HG03378 (cell line): ENCODE measurements around the gene CBX5.
"Not testable (repeated sequence)": the region's sequence is repeated elsewhere in the genome, so short reads cannot be mapped to it uniquely, and the experiment has no call there.

Source experiments
- ATAC-seq: cut with Tn5 transposase; IDR thresholded peaks from one replicate; pipeline ENCODE4 v1.9.1; 2021; ENCODE audit warnings: mild to moderate bottlenecking, moderate library complexity; ENCODE audit not compliant: unreplicated experiment

Gene CBX5

DNA sequence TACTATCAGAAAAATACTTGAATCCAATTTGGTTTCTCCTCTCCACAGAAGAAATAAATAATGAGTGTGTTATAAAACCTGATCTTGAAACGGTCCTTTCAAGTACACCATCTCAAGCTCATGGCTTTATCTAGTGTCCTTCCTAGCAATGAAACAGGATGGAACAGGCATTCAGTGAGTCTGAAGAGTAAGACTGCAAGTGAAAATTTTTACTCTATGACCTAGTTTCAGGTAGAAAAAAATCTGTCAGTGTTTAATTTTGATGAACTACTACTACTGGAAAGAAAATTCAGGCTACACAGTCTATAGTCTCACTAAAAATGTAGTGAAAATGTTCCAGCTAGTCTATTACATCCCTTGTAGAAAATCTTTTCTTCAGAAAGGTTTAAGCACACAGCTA, 7.7 kb downstream of the CBX5 start:
- no peak for ATAC-seq

DNA sequence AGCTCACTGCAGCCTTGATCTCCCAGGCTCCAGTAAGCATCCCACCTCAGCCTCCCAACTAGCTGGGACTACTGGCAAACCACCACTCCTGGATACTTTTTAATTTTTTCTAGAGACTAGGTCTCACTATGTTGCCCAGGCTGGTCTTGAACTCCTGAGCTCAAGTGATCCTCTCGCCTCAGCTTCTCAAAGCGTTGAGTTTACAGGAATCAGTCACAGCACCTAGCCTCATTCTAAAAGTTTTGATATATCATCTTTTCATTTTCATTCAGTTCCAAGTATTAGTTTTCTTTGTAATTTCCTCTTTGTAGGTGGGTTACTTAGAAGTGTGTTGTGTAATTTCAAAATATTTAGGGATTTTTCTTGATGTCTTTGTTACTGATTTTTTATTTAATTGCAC, 9.6 kb downstream of the CBX5 start:
- ATAC-seq = no peak

DNA sequence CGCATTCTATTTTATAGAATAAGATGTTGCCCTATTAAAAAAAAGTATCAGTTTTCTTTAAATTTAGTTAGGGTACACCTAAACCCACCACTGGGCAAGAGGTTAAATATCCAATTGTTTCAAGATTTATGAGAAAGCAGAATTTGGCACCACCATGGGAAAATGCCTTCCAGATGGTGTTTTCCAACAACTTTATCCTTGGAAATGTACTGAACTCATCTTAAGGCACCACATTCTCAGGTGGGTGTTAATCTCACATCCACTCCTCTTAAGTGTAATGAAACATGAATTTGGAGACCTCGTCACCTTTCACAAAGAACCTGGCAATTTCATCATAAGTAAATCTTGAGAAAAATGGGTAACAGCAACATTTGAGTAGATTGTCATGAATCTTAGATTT, 13.1 kb downstream of the CBX5 start:
- no peak for ATAC-seq

DNA sequence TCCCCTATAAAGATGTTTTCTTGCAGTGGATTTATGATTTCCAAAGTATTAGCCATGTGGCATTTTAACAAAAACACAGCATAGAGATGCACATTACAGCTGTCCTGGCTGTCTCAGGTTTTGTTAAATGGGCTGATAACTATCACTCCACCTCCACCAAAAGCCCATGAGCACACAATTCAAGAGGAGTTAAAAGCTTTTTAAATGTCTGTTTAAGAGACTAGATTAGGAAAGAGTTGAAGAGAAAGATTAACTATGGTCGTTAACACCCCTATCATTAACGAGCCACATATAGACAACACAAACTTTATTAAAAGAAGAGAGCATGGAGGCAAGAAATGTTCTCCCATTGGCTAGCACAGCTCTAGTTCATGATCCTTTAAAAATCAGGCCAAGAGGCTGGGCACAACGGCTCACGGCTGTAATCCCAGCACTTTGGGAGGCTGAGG, 14.5 kb downstream of the CBX5 start:
- no peak for ATAC-seq

DNA sequence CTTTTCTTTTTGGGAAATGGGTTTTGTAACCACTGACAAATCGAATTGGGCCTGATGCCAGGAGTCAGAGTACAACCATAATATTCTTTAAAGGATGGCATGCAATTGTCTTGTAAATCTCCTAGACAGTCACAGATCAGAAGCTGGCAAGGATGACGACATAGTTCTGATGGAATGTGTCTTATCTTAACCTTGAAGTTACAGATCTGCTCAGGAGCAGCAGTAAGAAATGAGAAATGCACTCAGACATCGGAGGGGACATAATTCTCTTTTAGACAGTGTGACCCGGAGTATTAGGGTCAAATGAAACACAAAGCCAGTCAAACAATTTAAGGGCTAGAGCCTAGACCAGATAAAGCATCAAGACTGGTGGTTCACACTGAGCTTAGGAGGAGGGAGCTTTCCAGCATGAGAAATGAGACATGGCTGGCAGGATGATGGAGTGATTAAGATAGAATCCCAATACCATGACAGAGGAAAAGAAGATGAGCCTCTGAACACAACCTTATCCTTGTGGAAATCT, 17.5 kb downstream of the CBX5 start:
- no peak for ATAC-seq

DNA sequence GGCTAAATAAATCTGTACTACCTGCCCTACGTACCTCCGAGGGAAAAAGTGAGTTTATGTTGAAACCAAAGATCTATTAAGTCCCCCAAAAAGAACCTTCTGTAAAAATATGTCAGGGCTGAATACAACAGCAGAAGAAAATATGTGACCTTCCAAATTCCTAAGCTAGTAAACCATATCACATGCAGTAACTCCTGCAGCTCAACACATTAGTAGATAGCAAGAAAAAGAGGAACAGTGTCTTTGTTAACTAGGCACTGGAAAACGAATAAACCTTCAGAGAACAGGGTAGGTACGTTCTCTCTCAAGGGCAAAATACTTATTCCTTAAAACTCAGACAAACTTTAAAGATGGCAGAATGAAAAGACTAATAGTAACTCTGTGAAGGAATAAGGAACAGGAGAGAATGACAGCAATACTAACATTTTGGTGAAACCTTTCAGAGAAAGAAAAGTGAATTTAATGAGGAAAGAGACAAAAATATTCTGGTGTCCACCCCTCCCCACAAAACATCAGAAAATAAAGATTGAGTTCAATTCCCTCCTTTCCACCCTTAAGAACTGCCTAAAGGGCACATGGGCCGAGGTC, 18.0 kb downstream of the CBX5 start:
- no peak for ATAC-seq

DNA sequence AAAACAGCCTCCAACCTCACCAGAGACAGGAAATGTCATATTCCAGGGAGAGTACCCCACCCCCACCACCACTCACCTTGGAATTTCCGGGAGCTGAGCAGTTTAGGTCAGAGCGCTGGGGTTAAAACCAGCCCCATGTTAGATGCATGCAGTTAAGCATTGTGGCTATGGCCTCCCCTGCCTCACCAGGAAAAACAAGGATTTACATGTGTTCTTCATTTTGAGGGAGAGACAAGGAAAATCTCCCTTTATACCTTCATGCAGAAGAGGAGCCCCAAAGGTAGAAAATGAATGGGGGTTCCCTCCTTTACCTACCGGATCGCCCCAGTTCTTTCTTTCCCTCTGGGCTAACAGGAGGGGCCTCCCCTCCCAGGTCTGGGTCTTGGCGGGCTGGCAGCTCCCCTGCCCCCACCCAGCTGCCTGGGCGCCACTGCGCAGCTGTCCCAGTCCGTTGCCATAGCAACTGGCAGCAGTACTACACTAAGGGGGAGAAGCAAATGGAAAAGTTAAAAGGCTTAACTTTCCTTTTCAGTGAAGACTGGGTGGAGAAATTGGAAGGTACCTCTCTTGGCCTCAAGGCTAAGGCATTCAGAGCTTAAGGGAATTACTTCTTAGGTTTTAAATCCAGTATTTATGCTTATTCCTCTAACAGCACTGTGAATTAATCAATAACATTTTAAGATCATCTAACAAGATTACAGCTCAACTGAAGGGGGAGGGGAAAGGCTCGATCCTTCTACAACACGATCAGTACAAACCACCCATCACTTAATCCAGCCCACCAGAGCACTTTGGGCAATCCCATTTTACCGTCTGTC, 20.5 kb downstream of the CBX5 start:
- ATAC-seq = peak; percentile 70

DNA sequence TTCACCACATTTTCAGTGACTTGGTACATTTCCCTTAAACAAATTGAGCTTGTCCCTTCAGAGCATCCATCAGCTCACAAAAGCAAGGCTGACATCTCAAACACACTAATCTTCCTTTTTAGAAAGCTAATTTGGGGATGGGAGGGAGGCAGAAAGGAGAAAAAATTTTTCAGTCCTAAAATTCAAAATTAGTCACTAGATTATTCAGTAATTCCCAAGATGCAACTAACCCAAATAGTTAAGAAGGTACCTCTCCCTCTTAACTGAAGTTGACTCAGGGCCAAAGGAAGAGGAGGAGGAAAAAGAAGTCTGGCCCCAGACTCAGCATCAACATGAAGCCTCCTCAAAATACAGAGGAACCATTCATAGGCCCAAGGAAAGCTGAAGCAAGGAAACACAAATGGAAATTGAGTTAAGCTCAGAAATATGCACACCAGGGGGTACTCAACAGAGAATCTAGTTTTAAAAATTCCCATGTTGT, 21.7 kb downstream of the CBX5 start:
- no peak for ATAC-seq

DNA sequence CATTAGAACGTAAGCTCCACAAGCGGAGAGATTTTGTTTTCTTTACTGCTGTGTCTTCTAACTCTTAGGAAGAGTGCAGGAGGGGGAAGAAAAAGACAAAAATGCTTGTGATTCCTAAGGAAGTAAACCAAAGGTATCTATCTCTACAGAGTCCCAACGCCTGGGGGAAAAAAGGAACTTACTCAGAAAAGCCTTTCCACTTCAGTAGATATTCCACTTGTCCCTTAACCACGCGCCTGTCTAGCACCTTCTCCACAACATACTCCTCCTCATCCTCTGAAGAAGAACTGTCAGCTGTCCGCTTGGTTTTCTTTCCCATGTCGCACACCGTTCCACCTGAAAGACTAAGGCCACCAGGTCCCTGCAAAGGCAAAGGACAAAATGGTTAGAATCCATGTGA, 22.6 kb downstream of the CBX5 start:
- ATAC-seq = no peak

DNA sequence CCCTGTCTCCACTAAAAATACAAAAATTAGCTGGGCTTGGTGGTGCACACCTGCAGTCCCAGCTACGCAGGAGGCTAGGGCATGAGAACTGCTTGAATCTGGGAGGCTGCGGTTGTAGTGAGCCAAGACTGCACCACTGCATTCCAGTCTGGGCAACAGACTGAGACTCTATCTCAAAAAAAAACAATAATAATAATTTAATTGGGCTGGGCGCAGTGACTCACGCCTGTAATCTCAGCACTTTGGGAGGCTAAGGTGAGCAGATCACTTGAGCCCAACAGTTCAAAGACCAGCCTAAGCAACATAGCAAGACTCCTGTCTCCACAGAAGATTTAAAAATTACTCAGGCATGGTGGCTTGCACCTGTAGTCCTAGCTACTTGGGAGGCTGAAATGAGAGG, 26.7 kb downstream of the CBX5 start:
- ATAC-seq = no peak

DNA sequence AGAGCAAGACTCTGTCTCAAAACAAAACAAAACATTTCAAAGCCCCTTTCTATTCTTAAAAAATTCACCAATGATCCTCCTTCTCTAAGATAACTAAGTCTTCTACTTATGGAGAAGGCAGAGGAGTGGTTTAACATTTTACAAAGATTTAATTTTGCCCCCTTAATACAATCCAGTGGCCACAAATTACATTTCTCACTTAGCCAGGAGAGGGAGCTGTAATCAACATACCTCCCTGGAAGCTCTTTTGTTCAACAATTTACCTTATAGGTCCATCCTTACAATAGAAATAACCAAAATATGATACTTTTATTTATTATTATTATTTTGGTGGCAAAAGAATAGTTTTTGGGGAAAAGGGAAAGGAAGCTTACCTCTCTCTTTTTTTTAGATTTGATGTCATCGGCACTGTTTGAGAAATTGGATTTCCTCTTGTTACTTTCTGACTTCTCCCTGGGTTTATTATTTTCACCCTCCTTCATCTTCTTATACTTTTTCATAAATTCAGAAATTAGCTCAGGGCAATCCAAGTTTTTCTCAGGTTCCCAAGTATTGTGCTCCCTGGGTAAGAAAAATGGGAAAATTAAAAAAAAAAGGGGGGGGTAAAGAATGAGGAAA, 28.1 kb downstream of the CBX5 start:
- no peak for ATAC-seq

DNA sequence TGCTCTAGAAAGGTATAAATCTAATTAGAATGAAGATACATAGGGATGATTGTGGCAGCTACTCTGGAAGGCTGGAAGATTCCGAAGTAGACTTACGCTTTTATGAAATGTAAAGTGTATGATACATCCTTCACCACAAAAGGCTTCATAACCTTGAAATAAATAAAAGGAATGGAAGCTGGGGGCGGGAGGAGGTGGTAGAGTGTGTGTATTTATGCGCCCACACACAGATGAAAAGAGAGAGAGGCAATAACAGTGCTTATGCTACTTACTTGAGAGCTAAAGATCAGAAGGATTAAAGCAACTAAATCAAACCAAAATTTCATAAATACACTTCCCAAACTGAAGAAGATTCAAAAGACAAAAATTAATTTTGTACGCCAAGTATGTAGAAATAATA, 30.4 kb downstream of the CBX5 start:
- no peak for ATAC-seq

DNA sequence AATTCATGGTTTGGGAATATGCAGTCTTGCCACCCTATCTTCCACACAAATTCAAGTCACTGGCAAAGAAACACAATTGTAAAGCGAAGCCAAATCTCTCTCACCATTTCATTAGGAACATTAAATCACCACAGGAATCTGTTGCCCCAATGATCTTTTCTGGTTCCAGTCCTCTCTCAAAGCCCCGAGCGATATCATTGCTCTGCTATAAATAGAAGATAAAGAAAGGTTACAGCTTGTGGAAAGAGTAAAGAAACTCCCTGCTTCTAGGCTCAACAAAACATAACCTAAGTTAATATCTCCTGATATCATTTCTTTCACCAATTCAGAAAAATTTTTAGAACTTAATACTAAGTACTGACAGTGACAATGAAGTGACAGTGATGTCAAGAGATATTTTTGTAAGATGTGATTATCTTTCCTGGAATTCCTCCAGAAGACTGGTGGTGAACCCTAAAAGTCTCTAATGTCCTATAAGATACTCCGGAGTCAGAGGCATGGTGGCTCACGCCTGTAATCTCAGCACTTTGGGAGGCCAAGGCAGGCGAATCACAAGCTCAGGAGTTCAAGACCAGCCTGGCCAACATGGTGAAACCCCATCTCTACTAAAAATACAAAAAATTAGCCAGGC, 33.8 kb downstream of the CBX5 start:
- ATAC-seq = no peak

DNA sequence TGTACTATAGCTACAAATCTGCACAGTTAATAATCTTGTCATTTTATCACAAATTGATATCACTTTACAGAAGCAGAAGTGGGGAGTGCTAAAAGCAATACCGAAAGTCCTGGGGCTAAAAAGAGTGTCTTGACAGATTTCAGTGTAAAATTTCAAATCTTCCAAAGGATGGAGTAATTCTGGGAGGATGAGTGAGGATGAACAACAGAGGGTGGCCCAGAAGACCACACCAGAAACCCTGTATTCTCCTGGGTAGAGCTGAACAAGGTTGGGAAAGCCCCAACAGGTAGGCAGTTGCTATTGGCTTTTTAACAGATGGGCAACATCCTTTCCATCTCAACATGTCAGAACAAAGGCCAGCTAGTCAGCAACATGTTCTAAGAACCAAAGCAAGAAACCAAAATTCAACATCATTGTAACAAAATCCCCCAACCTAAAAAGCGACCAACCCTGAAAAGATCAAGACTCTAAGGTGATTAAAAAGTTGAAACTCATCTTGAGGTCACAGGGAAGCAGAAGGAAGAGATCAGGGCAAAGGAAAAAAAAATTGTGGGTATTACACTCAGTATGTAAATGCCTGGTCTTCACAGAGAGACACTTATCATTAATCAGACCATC, 38.8 kb downstream of the CBX5 start:
- ATAC-seq = no peak

DNA sequence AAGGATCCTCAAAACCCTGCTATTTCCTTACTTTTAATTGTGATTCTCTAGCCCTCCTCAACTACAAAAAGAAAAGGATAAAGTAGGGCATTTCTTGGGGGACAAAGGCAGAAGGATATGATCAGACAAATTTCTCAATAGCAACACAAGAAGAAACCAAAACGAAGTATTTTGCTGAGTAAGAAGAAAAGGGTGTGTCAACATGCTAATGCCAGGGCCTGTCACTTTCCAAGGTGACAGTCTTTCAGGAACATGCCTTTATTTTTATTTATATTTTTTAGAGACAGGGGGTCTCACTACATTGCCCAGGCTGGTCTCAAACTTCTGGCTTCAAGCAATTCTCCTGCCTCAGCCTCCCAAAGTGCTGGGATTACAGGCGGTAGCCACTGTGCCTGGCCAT, 39.8 kb downstream of the CBX5 start:
- no peak for ATAC-seq

DNA sequence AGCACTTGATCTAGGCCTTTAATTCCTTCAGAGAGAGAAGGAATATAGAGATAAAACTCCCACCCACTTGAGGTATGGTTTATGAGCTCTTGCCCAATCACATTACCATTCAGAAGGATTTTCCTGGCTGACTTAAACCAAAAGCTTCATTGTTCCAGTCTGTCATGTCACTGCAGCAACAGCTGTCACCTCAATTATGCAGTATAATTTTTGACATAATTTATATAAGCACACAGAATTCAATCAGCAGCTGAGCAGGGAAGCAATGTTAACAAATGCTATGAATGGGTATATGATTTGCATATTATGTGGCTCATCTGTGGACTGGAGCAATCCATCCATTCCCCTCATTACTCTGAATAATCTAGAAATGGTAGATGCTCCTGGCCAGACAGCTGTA, 40.3 kb downstream of the CBX5 start:
- no peak for ATAC-seq

DNA sequence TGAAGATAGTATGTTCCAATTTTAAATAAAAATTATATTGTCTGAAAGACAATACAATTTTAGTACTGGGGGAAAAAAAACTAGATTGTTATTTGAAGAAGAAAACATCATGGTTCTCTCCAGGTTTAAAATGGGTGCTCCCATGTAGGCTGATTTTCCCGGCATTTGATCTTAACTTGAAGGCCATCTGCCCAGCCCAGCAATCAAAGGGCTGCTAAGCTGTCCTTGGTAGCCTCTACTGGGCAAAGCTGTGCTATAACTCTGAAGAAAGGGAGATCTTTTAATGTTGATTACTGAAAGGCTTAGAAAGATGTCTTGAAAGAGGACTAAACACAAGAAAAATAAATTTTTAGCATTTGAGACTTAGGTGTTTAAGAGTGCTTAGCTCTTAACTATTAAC, 41.4 kb downstream of the CBX5 start:
- no peak for ATAC-seq

DNA sequence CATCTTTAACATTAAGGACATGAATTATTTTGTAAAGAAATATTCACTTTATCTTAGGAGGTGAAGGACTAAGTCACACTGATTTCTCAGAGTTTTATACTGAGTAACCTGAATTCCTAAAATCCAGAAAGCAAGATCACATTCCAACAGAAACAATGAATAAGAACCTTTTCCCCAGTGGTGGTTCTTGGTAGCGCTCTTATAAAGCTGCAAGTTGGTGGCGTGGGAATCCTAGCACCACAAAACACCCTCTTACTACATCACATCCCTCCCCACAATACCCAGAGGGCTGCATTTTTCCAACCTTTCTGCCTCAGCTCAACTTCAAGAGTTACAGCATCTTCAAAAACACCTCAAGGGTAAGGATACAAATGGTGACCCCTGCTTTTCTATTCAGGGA, 47.1 kb downstream of the CBX5 start:
- ATAC-seq = no peak

DNA sequence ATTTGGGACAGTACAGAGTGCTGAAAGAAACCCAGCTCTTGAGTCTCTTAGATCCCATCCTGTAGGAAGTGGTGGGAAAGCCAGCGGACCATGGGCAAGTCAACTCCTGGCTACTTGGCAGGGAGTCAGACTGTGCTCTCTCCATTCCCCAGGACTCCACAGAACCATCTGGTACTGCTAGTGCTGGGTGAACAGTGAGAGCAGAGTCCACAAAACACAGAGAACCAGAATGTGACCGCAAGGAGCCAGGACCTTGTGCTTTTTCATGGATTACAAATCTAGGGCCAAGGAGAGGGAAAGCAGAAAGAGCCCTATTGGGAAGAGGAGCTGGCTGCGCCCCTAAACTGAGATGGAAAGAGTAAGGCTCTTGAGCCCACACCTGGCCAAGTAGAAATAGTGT, 48.7 kb downstream of the CBX5 start:
- ATAC-seq = not testable (repeated sequence)

DNA sequence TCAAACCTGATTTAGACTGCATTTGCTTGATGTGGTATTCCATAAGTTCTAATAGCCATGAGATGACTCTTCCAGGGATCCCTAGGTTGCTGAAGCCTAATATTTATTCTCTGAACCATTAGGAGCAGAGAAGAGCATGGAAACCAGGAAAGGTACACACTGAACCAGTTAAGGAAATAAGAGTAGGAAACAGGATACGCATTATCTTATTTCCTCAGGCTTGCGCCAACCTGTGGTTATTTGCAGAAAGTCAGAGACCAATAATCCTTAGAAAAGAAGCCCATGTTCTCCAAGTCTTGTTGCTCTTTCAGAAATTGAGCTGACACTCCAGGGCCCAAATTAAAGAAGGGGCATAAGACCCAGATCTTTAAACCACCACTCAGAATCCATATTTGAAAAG, 49.4 kb downstream of the CBX5 start:
- ATAC-seq = no peak

DNA sequence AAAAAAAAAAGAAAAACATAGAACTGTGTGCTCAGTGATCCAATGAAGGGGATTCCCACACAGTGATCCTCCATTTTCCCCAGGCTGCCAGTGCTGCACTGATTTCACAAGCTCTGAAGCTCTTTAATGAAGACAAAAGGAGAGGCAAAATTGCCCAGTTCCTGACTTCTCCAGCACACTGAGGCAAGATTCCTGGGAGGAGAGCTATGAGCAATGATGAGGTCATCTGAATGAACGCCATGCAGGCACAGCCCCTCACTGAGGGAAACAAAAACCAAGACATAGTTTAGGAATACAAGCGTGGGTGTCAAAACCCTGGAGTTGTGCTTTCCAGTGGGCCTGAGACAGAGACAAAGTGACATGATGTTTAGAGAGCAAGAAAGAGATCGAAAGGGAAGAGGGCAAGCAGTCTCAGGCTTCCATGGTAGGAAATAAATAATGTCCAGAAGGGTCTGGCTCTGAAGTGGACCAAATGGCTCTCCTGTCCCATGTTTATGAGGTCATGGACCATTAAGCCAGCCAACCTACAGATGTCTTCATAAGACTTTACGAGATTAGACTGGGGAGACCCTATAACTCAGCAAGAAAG, 50.2 kb downstream of the CBX5 start:
- no peak for ATAC-seq
